ENCODE data around the gene CLOCK. TPM values are rescaled to one million over a fixed set of nuclear protein-coding genes. Genes with fewer than 3 reads are reported as not detected.

Gene CLOCK
- total and polyA plus RNA-seq, 12 donors, result 6.9 to 37.0 (median 27.9) TPM

- DNase-seq, result no peak
- intact Hi-C loops (cut with DNase I), result no loop called here
- 76 to 86% (median 79%) methylated on average over 2 of the region's 2 CpGs for WGBS, 4 donors
- Histone ChIP-seq H3K4me1 (replicated peaks in 1 of 2) (peaks cover 0 to 10% of the 10 kb centered on the region in 2 donors), H3K4me3 (no peak overlapping the region), H3K36me3 (replicated peaks in 1 of 2) (no peaks in the 10 kb centered on the region), H3K27ac (no peak overlapping the region), H3K27me3 (no peaks in the 10 kb centered on the region), H3K9me3 (replicated peaks in 1 of 3) (no peaks in the 10 kb centered on the region)
- TF ChIP-seq CTCF (IDR thresholded peaks at IDR 0.05) (no peak), POLR2A (IDR thresholded peaks at IDR 0.05) (no peak)
These were observed 43.5 kb downstream of the CLOCK start for GRCh38 chr4:55503169-55503568.

- intact Hi-C loops (cut with DNase I), result no loop called here
- 89 to 95% (median 92%) methylated on average over 2 of the region's 2 CpGs for WGBS, 4 donors
- H3K9me3 ChIP-seq (replicated peaks in 1 of 3), result no peaks in the 10 kb centered on the region
- peaks cover 0 to 21% of the 10 kb centered on the region in 2 donors for H3K4me1 ChIP-seq (replicated peaks in 1 of 2)
- no peaks in the 10 kb centered on the region for H3K27me3 ChIP-seq
- DNase-seq, result no peak
- H3K4me3 ChIP-seq, result no peak overlapping the region
- TF ChIP-seq CTCF (IDR thresholded peaks at IDR 0.05) (no peak), POLR2A (IDR thresholded peaks at IDR 0.05) (no peak)
- H3K36me3 ChIP-seq (replicated peaks in 1 of 2), result no peaks in the 10 kb centered on the region
- H3K27ac ChIP-seq, result no peak overlapping the region
These were observed 46.6 kb downstream of the CLOCK start for GRCh38 chr4:55500072-55500471.

GRCh38 chr4:55499495-55499894 lies 47.2 kb downstream of the CLOCK start:
- Histone ChIP-seq H3K4me1 (replicated peaks in 1 of 2) (peaks cover 0 to 21% of the 10 kb centered on the region in 2 donors), H3K4me3 (no peak overlapping the region), H3K36me3 (replicated peaks in 1 of 2) (no peaks in the 10 kb centered on the region), H3K27me3 (no peaks in the 10 kb centered on the region), H3K9me3 (replicated peaks in 1 of 3) (no peaks in the 10 kb centered on the region), H3K27ac (no peak overlapping the region)
- intact Hi-C loops (cut with DNase I), result no loop called here
- 90 to 99% (median 95%) methylated on average over 8 to 10 of the region's 10 CpGs for WGBS, 4 donors
- TF ChIP-seq CTCF (IDR thresholded peaks at IDR 0.05) (no peak), POLR2A (IDR thresholded peaks at IDR 0.05) (no peak)
- DNase-seq, result no peak

- peaks cover 0 to 19% of the 10 kb centered on the region in 2 donors for H3K4me1 ChIP-seq (replicated peaks in 1 of 2)
- H3K36me3 ChIP-seq (replicated peaks in 1 of 2), result no peaks in the 10 kb centered on the region
- DNase-seq, result no peak
- intact Hi-C loops (cut with DNase I), result no loop called here
- no peaks in the 10 kb centered on the region for H3K27me3 ChIP-seq
- H3K27ac ChIP-seq, result no peak overlapping the region
- WGBS, 4 donors, result 44 to 64% (median 54%) methylated on average over 3 of the region's 3 CpGs
- TF ChIP-seq POLR2A (IDR thresholded peaks at IDR 0.05), result no peak
- TF ChIP-seq CTCF (IDR thresholded peaks at IDR 0.05), result no peak
- no peaks in the 10 kb centered on the region for H3K9me3 ChIP-seq (replicated peaks in 1 of 3)
- no peak overlapping the region for H3K4me3 ChIP-seq
These were observed 48.7 kb downstream of the CLOCK start for GRCh38 chr4:55498051-55498450.

Data from adrenal gland (tissue), 12 donors.